GM19452 (cell line): ENCODE data around the gene PDE1C.

Experiments
- ATAC-seq: cut with Tn5 transposase; IDR thresholded peaks from one replicate; pipeline ENCODE4 v1.9.1; 2021; ENCODE audit not compliant: unreplicated experiment

The PDE1C gene

DNA sequence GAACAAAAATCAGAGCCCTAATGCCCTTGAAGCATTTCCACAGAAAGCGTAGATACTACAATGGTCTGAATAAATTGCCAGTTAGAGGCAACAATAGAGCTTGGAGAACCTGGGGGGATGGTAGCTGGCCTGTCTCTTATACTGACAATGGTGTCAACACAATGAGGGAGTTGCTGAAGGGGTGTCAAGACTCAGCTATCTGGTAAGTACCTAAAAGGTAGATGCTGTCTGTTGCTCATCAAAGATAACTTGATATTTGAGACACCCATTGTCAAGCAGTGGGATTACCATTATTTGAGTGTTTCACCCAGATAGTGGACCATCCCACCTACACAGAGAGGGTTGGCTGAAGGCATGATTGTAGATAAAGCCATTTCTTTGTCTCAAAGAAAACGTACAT is 72.8 kb downstream of the PDE1C start:
- no peak for ATAC-seq

- ATAC-seq = no peak
These were observed 75.1 kb downstream of the PDE1C start for GRCh38 chr7:31995134-31995533.

GRCh38 chr7:31991846-31992245 is 78.4 kb downstream of the PDE1C start:
- ATAC-seq = no peak

- no peak for ATAC-seq
These were observed 78.8 kb downstream of the PDE1C start for GRCh38 chr7:31991406-31991805.

DNA sequence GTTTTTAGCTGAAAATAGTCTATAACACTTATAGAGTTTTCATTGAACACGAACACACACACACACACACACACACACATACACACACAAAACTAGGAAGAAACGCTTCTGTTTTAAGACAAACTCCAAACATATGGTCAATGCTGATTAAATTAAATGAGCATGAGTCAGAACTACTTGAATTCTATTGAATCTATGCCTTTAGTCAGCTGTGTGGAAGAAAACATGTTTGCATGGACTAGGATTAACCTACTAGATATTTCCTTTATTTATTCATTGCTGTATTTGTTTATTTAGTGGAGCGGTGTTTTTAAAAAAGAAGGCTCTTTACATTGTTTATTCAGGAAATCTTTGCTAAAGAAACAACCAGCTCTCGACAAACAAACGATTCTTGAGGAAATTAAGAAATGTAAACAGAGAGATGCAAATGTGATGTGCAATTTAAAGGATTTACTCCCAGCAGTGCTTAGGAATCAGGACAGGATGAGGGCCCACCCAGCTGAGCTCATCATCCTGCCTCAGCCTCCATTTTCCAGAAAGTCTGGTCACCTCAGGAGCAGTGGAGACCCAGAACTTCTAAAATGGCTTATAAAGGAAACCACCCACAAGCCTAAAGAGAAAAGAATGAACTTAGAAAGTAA is 83.2 kb downstream of the PDE1C start:
- ATAC-seq = no peak

DNA sequence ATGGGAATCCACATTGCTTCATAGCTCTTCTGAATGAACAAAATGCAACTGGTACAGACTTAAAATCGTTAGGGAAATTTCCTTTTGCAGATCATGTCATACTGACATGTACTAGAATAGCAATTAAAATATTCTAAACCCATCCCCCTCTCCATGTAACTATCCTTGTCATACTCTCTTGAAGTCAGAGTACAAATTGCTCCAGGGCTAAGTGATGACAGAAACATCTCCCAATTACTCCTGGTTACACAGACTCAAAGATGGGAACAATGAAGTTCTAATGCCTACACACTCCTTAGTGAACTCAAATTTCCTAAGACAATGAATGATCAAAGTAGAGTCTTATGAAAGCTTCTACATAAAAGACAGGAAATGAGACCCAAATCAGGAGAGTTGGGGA is 87.2 kb downstream of the PDE1C start:
- ATAC-seq = no peak

DNA sequence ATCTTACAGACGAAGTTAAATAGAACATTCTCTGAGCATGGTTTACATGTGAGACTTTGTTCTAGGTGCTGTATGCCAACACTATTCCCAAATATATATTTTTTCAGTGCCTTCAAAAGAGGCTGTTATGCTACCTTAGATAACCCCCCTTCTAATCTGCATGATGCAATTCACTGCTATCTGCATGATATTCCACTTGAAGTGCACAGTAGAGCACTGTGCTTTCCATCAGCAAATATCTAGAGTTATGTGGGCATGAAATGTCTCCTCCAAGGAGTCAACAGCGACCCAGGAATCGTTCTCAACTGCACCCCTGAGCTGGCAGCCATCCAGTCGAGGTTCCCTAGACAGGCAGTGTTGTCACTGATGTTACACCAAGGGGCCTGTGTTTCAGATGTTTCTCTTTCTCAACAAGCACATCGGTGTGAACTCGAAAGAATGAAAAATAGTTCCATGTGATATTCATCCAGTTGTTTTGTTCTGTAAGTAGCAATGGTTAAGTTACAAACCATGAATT is 88.3 kb downstream of the PDE1C start:
- ATAC-seq = no peak

- ATAC-seq = no peak
These were observed 90.4 kb downstream of the PDE1C start for GRCh38 chr7:31979690-31980330.

- no peak for ATAC-seq
These were observed 94.7 kb downstream of the PDE1C start for GRCh38 chr7:31975546-31975945.

DNA sequence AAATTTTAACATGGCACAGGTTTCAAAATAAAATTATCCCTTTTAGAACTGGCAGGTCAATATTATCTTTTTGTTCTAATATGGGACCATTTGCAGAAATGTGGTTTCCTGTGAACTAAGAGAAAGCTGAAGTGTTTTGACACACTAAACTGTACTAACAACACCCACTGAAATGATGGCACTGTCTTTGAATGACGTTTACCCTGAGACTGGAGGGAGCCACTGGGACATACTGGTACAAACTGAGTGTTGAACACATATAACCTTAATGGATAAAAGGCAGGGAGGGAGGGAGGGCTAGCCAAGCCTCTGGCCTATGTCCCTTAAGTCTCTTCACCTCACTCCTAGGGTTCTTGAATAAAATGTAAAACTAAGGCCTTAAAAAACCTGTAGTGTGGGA is 95.9 kb downstream of the PDE1C start:
- ATAC-seq = no peak

GRCh38 chr7:31971049-31971667 is 99.0 kb downstream of the PDE1C start:
- no peak for ATAC-seq

DNA sequence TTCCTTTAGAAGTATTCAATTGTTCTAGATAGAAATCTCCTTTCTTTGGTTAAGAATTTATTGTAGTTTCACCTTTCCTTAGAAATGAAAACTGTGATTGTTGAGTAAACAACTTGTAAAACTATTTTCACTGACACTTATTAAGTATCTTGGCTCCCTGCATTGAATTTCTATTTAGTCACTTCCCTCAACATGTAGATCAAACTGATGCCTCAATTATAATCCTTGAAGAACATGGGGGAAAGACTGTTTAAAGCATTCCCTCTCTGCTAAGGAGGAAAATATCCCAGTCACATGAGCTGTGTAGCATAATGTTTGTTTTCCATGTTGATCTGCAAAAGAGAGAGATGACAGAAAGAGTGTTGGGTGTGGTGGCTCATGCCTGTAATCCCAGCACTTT is 99.7 kb downstream of the PDE1C start:
- ATAC-seq = no peak

DNA sequence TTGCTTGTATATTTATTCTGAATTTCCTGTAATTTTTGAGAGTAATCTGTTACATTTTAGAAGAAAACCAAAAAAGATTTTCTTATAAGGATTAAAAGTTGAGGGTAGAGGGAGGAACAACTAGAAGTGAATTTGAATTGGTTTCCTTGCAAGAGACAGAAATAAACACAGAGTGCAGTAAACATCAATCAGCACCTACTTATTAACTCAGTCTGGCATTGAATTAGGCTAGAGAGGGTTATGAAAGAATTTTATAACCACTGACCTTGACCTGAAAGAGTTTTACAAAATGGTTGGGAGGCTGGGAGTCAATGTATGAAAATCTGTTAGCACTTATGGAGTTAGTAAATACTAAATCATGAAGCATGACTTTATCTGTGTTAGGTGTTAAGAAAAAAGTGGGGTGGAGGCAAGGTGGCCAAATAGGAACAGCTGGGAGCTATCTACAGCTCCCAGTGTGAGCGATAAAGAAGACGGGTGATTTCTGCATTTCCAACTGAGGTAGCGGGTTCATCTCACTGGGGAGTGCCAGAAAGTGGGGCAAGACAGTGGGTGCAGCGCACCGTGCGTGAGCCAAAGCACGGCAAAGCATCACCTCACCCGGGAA is 106.5 kb downstream of the PDE1C start:
- no peak for ATAC-seq

DNA sequence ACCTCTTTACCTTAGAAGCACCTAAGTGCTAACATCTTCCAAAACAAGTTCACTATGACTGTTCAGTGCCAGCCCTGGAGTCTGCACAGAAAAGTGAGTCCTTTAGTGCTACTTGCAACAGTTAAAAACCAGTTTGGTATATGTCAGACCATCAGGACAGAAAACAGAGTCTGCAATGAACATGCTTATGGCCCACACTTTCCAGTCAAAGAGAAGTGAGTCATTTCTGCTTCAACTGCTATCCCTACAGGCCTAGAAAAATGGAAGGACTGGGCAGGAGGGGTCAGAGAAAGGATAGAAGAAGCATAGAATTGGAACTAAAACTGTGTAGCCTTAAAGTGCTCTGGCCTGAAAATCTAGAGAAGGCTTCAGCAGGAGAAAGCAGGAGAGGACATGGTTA is 108.0 kb downstream of the PDE1C start:
- ATAC-seq = no peak

GRCh38 chr7:31958226-31958625 is 112.0 kb downstream of the PDE1C start:
- no peak for ATAC-seq

- ATAC-seq = no peak
These were observed 112.5 kb downstream of the PDE1C start for GRCh38 chr7:31957756-31958155.

DNA sequence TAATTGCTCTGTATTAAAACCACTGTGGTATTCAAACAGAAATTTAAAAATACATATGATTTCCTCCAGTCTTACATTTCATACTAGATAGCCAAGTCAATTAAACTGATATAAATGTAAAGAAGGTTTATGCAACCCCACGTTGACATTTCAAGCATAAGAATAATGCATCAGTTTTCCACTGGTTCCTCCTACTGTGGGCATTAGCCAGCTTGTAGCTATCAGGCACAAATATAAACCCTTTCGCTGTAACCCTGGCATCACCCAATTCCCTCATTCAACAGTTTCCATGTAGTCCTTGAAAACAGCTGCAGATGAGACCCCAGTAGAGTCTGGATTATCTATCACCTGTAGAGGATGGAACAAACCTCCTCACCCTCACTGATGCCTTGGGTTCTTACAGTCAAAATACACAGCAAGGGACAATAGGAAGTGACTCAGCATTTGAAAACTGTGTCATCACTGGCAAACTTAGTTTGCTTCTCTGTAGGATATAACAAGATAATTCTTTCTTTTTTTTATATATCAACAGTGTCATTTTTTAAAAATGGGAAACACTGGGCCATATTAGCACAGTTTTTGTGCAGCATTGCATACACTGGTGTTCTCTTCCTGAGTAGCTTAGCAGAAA is 113.0 kb downstream of the PDE1C start:
- no peak for ATAC-seq

DNA sequence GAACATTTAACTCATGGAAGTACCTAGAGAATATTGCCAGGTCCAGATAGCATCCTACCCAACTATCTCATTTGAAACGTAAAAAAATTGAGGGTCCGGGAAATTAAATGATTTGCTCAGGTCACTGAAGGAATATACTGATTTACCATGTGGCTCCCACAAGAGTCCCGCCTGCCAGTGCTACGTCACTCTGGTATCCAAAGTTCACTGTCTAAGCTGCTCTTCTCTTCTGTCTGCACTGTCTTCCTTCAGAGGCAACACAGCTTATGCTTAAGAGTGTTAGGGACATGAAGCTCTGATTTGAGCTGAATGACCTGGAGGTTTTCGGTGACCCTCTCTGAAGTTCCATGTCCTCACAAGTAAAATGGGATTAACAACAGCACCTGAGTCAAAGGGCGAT is 114.6 kb downstream of the PDE1C start:
- ATAC-seq = no peak

GRCh38 chr7:31955021-31955420 is 115.2 kb downstream of the PDE1C start:
- no peak for ATAC-seq

DNA sequence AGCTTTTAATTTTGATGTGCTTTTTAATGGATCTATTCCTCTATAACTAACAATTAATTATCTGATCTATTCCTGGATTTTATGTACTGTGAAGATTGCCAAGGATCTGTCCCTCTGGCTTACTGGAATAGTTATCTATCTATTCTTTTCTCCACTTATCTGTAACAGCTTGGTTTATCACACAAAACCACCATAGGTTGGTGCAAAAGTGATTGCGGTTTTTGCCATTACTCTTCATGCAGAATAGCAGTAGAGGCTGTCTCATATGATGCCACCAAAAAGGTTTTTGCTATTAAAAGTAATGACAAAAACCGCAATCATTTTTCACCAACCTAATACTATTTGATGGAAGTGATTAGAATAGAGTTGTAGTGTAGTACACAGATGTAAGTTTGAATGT is 115.7 kb downstream of the PDE1C start:
- no peak for ATAC-seq

DNA sequence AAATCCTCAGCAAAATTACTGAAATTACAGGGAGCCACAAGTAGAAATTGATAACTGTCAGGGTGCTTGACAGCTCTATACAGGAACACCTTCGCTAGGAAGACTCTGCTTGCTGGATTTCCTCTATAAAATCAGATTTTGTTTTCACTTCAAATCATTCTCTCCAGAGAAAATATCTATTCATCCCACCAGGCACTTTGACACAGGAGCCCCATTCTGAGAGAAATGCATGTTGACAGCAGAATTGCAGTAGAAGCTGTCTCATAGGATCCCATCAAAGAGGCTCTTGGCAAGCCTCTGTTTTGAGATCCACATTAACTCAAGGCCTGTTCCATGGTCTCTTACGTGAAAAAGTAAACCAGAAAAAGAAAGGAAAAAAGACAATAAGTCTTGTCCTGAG is 116.8 kb downstream of the PDE1C start:
- ATAC-seq = no peak
